Measurements from ENCODE around the gene RUNX3.

GRCh38 chr1:24866211-24867083 lies 63.6 kb downstream of the RUNX3 start:
- no peak for TF ChIP-seq CTCF (IDR thresholded peaks at IDR 0.05; ENCODE audit: low read length)
- no peak for TF ChIP-seq EZH2 (optimal IDR thresholded peaks at IDR 0.05; ENCODE audit: low read depth, low read length)
